HG02973 (cell line): ENCODE measurements around the gene PLPPR4.
A peak's percentile ranks its signal among the peaks of the same experiment; 100 is the strongest.
"Not testable (repeated sequence)": the region's sequence is repeated elsewhere in the genome, so short reads cannot be mapped to it uniquely, and the experiment has no call there.

Source experiments
- ATAC-seq: cut with Tn5 transposase; IDR thresholded peaks from one replicate; pipeline ENCODE4 v1.9.1; 2021; ENCODE audit warnings: moderate library complexity; ENCODE audit not compliant: unreplicated experiment

Gene PLPPR4, protein sequence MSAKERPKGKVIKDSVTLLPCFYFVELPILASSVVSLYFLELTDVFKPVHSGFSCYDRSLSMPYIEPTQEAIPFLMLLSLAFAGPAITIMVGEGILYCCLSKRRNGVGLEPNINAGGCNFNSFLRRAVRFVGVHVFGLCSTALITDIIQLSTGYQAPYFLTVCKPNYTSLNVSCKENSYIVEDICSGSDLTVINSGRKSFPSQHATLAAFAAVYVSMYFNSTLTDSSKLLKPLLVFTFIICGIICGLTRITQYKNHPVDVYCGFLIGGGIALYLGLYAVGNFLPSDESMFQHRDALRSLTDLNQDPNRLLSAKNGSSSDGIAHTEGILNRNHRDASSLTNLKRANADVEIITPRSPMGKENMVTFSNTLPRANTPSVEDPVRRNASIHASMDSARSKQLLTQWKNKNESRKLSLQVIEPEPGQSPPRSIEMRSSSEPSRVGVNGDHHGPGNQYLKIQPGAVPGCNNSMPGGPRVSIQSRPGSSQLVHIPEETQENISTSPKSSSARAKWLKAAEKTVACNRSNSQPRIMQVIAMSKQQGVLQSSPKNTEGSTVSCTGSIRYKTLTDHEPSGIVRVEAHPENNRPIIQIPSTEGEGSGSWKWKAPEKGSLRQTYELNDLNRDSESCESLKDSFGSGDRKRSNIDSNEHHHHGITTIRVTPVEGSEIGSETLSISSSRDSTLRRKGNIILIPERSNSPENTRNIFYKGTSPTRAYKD

DNA sequence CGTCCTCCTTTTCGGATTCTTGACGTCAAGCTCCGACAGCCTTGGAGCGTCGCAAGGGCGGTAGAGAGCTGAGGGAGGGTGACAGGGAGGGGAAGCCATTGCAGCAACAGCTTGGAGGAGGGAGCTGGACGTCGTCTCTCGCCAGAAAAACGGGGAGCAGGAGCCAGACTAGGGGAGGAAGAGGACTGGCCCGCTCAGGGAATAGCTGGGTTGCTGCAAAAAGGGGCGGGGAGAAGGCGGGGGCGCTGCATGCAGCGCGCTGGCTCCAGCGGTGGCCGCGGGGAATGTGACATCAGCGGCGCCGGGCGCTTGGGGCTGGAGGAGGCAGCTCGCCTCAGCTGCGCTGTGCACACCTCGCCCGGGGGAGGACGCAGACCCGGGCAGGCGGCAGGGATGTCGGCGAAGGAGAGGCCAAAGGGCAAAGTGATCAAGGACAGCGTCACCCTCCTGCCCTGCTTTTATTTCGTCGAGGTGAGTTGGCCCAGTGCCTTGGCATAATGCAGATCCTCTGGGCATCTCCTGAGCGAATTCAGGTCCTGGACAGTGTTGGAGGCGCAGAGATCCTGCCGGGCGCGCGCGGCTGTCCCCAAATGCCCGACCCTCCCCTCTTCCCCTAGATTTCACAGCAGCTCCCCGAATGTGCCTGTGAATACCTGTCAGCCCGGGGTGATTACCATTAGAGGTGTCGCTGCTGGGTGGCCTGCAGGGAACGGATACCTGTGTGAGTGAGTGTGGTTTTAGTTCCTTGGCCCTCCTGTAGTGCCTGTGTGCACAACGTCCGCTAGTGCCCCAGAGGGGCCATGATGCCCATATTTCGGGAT, at the start of gene PLPPR4:
Gene PLPPR4, plus strand, starts transcription at position 292 of the 821 bp plus-strand sequence. Its CDS starts 102 bp downstream, at position 394.
- no peak for ATAC-seq

DNA sequence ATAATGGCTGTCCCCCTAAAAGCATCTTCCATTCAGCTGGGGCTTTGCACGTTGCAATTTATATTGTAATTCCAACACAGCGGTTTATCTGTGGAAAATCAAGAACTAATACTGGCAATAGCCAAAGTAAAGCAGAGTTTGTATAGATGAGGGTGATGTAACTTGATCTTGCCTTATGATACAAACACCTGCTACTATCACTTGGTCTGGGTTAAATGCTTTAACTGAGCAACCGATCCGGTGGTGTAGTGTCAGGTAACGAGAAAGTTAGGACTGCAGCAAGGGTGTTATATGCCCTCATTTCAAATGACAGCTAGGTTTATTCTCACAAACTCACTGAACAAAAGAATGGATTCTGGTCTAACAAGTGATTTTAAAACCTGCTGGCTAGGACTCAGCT, 47.3 kb upstream of the PLPPR4 start:
- ATAC-seq = no peak

DNA sequence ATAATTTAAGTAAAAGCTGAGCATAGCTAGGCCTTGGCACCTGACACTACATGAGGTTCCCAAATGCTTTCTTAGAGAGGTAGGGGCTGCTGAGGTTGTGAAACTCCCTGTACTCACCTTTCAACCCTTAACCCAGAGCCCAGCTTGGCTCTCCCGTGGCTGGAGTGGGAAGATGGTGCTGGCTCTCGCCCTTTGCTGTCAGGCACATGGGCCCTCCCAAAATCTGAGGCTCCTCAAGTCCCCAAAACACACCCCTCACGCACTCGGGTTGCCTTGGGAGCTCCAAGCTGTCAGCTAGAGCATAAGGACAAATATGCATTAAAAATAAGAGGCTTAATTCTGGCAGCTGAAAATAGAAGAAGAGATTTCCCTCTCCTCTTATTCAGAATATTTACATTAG, 46.7 kb upstream of the PLPPR4 start:
- no peak for ATAC-seq

DNA sequence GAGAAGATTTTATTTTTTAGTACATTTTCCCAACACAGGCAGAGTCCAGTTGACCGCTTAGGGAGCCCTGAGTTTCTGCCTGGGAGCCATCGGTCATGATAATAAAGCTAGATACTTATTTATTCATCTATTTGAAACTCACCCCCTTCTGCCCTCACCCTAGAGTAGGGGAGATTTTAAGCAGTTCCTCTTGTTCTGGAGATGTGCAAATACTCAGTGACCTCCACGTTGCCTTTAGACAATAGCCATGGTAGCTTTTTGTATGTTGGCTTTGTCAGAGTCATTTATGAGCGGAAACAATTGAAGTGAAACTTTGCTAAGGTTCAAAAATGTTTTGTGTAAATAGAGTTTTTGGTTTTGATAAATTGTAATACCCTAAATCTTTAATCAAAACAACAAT, 45.7 kb upstream of the PLPPR4 start:
- ATAC-seq = peak; percentile 19

DNA sequence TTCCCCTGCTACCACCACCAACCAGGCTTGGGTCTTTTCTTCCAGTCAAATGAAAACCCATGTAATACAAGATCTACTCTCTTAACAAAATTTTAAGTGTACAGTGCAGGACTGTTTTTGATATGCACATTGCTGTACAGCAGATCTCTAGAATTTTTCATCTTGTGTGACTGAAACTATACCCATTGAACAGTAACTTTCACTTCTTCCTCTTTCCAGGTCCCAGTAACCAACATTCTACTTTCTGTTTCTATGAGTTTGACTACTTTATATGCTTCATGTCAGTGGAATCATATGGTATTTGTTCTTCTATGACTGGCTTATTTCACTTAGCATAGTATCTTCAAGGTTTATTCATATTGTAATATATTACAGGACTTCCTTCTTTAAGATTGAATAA, 45.3 kb upstream of the PLPPR4 start:
- peak; percentile 98 for ATAC-seq

DNA sequence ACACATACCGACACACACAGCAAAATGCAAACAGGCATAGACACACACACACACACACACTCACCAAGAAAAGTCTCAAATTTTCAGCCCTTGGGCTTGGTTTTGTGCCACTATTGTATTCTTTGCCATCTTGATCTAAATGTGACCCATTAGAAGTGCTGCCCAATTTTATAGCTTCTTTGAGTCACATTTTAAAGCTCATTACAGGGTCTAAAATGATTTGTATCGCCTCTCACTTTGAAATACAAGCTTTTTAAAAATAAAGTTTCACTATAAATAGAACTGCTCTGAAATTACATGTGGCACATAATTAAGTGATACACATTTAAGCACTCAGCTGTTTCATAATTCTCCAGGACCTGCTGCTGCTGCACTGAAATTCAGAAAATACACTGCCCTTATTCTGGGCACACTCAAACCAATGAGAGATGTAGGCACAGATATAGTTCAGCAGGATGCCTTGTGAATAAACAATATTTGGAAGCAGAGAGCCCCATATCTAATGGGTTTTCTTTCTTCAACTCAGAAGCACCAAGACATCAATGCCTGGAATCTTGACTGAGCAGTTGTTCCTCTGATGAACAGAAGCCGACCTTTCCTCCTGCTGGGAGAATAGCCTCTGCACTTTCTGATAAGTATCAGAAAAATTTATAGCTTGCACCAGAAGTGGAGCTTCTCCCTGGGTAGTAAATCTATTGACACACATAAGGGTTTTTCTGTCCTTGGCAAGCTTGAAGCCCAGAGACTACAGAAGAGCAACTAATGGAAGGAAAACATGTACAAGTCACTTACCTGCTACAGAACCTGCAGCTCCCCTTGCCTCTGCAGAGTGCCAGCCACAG, 37.0 kb upstream of the PLPPR4 start:
- ATAC-seq = no peak

DNA sequence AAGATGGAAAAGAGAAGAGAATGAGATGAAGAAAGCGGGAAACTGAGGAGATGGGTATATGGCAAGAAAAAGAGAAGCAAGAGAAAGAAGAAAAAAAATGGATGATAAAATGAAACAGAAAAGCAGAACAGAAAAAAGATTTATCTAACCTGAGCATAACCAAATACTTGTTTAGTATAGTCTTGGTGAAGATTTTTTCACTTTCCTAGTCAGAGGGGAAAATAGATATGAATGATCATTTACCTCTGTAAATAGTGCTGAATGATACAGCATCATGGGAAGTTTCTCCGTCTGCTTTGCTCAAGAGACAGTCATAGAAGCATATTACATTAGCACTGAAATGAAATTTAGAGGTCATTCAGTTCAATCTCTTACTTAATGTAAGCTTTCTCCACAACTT, 36.1 kb upstream of the PLPPR4 start:
- peak; percentile 59 for ATAC-seq

DNA sequence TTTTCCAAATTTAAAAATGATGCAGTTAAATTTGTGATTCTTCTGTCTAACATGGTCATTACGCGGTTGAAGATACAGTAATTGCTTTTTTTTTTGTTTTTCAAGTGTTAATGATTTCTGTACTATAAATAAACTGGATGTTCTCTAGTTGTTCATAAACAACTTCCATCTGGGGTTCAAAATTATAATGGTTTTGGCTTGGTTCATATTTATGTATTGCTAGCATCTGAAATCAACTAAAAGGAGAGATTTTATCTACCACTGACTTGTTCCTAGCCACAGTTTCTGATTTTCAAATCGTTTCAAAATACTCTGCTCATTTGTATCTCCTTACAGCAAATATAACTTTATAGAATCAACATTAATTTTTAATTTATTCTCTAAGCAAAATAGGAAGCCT, 35.2 kb upstream of the PLPPR4 start:
- ATAC-seq = no peak

DNA sequence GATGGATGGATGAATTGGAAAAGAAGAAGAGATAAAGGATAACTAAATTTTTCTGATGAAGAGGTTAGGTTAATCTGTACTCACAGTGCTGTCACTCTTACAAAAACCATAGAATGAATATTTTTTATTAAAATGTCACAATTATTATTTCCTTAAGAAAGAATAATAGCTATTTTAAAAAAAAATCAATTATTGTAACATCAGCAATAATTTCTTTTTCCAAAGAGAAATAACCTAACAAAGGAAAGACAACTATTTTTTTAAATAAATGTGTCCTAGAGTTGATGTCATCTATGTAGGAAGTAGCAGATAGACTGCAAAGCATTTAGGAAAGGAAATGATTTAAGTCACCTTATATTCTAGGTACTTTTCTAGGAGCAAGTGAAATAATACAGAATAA, 33.6 kb upstream of the PLPPR4 start:
- ATAC-seq = no peak

DNA sequence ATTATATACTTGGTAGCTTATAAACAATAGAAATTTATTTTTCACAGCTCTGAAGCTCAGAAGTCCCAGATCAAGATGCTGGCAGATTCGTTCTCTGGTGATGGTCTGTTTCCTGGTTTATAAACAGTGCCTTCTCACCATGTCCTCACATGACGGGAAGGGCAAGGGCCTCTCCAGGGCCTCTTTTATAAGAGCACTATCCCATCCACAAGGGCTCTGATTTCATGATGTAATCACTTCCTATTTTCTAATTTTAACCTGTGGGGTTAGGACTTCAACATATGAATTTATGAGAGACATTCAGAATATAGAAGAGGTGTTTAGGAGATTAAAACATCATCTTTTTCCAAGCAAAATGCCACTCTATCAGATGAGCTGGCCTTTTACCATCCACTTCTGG, 32.1 kb upstream of the PLPPR4 start:
- ATAC-seq = no peak

DNA sequence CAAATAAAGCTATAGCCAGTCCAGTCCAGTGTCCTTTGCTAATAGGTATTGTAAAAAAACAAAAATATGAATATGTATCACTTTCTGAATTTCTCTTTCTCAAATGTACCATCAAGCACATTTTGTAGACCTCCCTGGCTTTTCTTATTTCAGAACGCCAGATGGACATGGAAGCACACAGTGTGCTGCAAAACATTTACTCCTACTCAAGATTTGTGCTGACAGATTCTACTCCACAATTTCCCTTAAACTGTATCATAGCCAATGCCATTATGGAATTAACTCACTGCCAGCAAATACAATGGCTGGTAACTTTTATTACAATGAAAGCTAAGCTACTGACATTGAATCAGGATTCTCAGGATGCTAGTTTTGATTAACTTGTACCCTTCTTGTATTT, 30.8 kb upstream of the PLPPR4 start:
- no peak for ATAC-seq

DNA sequence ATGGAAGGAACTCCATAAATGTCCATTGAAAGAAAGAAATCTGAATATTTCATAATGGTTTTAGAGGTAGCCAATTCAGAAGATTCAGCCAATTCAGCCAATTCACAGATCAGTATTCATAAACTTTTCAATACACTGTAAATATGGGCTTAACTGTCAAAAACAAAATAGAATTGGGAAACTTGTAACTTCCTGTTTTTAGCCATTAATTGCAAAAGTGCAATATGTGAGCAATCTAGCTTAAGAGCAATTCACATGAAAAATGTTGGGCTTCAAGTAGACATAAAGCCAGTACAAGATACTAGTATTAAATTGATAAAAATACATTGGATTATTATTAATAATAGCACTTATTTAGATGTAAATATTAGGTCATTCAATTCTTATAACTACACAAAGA, 27.5 kb upstream of the PLPPR4 start:
- no peak for ATAC-seq

DNA sequence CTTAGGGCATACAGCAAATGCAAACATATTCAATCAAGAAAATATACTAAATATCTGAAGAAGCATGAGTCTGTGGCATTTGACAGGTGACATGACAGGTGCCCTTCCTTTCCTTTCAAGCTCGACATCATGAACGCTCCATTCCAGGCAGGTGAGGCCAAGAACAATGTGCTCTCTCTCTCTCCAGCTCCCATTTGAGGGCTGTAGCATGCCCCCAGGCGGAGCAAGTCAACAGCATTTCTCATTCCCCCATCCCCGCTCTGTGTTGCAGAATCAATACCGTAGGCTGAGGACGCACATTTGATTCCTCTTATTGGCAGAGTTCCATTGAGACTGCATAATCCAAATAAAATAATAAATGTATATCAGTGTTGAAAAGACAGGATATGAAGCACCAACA, 24.6 kb upstream of the PLPPR4 start:
- no peak for ATAC-seq

DNA sequence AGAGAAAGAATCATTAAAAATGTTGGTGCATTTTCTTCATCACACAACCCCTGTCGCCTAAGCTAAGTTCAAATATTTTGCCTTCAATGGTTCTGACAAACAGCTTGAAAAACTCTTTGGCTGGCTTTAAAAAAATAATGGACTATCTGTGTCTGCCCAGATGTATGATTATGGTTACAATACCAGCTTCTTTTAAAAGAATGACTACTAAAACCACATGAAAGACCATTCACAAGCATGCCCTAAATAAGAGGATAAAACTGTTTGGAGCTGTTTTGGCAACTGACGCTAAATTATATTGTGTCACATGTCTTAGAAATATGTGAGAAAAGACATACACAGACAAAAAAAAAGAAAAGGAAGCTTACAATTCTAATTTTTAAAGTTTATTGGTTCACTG, 23.7 kb upstream of the PLPPR4 start:
- no peak for ATAC-seq

DNA sequence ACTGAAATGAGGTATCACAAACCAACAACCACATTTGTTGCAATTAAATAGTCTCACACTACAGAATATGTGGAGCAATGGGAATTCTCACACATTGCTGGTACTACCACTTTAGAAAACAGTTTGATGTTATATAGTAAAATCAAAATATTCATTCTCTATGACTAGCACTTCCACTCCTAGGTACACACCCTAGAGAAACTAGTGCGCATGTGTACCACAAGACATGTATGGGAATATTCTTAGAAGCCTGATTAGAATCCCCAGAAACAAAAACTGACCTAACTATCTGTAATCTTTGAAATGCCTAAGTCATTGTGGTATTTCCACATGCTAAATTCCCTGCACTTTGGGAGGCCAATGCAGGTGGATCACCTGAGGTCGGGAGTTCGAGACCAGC, 18.1 kb upstream of the PLPPR4 start:
- no peak for ATAC-seq

DNA sequence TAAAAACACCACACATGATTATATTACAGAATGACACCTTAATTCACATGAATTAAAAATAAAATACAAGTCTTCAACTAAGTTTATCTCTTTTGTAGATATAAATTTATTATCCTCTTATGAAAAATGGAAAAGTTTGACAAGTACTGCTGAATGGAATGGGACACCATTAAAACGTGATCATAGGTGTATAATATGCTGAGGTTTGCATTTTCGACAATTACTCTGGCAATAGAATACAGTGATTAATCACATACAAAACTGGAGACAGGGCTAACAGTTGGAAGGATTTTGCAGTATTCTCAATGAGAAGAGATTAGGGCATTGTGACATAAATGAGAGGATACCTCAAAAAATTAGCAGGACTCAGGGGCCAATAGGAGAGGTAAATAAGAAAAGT, 17.1 kb upstream of the PLPPR4 start:
- no peak for ATAC-seq

DNA sequence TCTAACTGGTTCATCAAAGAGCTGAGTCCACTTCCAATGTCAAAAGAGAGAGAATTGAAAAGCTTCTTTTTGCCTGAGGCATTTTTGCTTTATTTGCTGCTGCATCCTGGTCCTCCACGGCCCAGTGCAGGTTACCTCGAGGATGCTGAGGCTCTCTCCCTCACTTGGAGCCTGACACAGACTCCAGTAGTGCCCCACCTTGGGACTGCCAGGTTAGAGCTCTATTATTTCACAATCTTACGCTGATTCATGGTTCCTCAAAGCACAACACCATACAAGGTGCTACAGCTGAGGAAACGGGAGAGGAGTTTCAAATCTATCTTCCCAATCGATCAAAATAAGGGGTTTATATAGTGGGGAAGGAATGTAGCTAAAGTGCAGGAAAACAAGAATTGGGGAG, 13.6 kb upstream of the PLPPR4 start:
- ATAC-seq = no peak

DNA sequence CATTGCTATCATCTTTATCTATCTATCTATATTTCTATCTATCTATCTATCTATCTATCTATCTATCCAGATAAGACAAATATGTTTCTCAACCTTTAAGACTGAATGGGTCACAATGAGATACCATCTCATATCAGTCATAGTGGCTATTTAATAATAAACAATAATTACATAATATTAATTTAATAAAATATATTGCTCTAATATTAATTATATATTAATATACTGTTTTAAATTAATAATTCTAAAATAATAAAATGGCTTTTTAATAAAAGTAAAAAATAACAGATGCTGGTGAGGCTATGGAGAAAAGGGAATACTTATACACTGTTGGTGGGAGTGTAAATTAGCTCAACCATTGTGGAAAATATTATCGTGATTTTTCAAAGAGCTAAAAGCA, 13.0 kb upstream of the PLPPR4 start:
- ATAC-seq = no peak

DNA sequence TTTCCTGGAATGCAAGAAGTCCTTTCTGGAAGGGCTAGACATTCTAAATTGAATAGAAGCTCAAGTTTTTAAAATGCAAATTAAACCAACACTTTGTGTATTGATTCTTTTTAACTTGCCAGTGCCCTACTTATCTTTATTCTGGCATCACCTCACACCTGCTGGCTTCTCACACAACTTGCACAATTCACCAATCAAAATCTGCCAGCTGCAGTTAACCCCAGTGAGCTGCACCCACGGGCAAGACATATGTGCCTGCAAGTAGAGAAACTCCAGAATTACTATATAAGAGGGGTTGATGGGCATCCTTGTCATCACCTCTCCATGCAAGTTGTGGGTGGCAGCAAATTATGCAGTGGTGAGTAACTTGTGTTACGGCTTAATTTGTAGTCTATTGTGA, 11.7 kb upstream of the PLPPR4 start:
- ATAC-seq = no peak

DNA sequence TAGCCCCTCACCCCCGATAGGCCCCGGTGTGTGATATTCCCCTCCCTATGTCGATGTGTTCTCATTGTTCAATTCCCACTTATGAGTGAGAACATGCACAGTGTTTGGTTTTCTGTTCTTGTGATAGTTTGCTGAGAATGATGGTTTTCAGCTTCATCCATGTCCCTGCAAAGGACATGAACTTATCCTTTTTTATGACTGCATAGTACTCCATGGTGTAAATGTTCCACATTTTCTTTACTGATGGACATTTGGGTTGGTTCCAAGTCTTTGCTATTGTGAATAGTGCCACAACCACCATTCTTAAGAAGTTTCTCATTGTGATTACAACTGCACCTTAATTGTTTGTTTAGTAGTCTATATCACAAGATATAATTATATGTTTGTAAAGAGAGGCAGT, 3.9 kb upstream of the PLPPR4 start:
- not testable (repeated sequence) for ATAC-seq

DNA sequence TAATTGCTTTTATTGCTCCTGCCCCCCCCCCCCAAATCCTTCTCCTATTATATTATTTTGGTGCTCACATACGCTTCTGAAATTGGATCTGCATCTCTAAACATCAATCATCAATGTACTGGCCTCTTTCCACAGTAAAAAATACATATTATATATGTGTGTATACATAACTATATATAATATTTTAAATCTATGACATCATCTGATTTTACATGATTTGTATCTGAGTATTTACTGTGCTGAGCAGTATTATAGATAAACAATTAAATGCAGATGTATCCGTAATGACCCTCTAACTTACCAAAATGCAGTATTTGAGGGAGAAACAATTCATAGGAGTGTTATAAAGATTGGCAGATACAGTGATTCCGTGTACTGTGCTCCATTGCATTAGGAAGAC, 832 bp downstream of the PLPPR4 start:
- no peak for ATAC-seq
